Glutamatergic neuron (in vitro differentiated cells): ENCODE data around the gene SIGLEC7. TPM values are rescaled to one million over a fixed set of nuclear protein-coding genes. Genes with fewer than 3 reads are reported as not detected.

Source experiments
- DNase-seq: peaks from one replicate; pipeline ENCODE4 v3.0.0; 2022
- H3K27ac Mint-ChIP-seq: one replicate; pipeline ENCODE4 v1.8.0; 2020; ENCODE audit warnings: mild to moderate bottlenecking, mixed read lengths, inconsistent platforms; ENCODE audit not compliant: unreplicated experiment
- H3K27me3 Mint-ChIP-seq: one replicate; pipeline ENCODE4 v1.8.0; 2020; ENCODE audit warnings: mild to moderate bottlenecking, moderate library complexity, mixed read lengths, inconsistent platforms; ENCODE audit not compliant: unreplicated experiment
- H3K36me3 Mint-ChIP-seq: one replicate; pipeline ENCODE4 v1.8.0; 2020; ENCODE audit warnings: mild to moderate bottlenecking, mixed read lengths, inconsistent platforms; ENCODE audit not compliant: unreplicated experiment
- H3K4me1 Mint-ChIP-seq: one replicate; pipeline ENCODE4 v1.8.0; 2020; ENCODE audit warnings: mild to moderate bottlenecking, low read depth, mixed read lengths, inconsistent platforms; ENCODE audit not compliant: unreplicated experiment
- H3K4me3 Mint-ChIP-seq: one replicate; pipeline ENCODE4 v1.8.0; 2020; ENCODE audit warnings: mild to moderate bottlenecking, mixed read lengths, inconsistent platforms; ENCODE audit not compliant: unreplicated experiment
- H3K9me3 Mint-ChIP-seq: one replicate; pipeline ENCODE4 v1.8.0; 2020; ENCODE audit warnings: mild to moderate bottlenecking, moderate library complexity, mixed read lengths, inconsistent platforms; ENCODE audit not compliant: unreplicated experiment
- total RNA-seq: library from RNA; stranded (reverse); fragmentation: NEBNext Ultra II Directional; extraction: Animal tissue kit (Norgen Biotek cat#: 25700); gene quantifications from one replicate; pipeline ENCODE4 v1.2.1, GENCODE V29; 2021; ENCODE audit not compliant: unreplicated experiment
- TF ChIP-seq, protein P1 (sequence below): fragments of 200-600 bp; sonication (generic); IDR thresholded peaks from one replicate; pipeline ENCODE4 v1.5.0; 2021; ENCODE audit not compliant: partially characterized antibody, unreplicated experiment

The SIGLEC7 gene
- total RNA-seq, 1 donor from 2014 or later = not detected

DNA sequence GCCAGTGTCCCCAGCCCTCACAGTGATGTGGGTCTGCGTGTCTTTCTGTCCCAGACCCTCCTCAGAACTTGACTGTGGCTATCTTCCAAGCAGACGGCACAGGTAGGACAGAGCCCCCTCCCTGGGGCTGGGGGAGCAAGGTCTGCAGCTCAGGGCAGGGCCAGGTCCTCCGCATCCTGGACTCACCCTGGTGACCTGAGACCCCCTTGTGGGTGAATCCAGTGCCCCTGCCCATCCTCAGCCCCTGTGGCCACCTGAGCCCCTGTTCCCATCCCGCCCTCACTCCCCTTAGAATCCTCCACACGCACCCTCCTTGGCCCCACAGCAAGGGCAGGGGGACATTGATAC, 43.7 kb downstream of the SIGLEC7 start:
- Mint-ChIP-seq H3K36me3 (no peaks in the 10 kb centered on the region), H3K4me1 (no peaks in the 10 kb centered on the region), H3K27ac (no peak overlapping the region), H3K9me3 (peaks cover 4% of the 10 kb centered on the region), H3K4me3 (no peak overlapping the region), H3K27me3 (peaks cover 6% of the 10 kb centered on the region)
- DNase-seq = no peak
- TF ChIP-seq, protein P1, sequence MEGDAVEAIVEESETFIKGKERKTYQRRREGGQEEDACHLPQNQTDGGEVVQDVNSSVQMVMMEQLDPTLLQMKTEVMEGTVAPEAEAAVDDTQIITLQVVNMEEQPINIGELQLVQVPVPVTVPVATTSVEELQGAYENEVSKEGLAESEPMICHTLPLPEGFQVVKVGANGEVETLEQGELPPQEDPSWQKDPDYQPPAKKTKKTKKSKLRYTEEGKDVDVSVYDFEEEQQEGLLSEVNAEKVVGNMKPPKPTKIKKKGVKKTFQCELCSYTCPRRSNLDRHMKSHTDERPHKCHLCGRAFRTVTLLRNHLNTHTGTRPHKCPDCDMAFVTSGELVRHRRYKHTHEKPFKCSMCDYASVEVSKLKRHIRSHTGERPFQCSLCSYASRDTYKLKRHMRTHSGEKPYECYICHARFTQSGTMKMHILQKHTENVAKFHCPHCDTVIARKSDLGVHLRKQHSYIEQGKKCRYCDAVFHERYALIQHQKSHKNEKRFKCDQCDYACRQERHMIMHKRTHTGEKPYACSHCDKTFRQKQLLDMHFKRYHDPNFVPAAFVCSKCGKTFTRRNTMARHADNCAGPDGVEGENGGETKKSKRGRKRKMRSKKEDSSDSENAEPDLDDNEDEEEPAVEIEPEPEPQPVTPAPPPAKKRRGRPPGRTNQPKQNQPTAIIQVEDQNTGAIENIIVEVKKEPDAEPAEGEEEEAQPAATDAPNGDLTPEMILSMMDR = no peak

GRCh38 chr19:51186323-51186722, 44.2 kb downstream of the SIGLEC7 start:
- Mint-ChIP-seq H3K27me3 (peaks cover 6% of the 10 kb centered on the region), H3K9me3 (peaks cover 4% of the 10 kb centered on the region), H3K27ac (no peak overlapping the region), H3K4me3 (no peak overlapping the region), H3K36me3 (no peaks in the 10 kb centered on the region), H3K4me1 (no peaks in the 10 kb centered on the region)
- TF ChIP-seq, protein P1 = no peak
- no peak for DNase-seq

- Mint-ChIP-seq H3K9me3 (peaks cover 6% of the 10 kb centered on the region), H3K4me1 (no peaks in the 10 kb centered on the region)
These were observed 45.5 kb downstream of the SIGLEC7 start for GRCh38 chr19:51187395-51188226.

DNA sequence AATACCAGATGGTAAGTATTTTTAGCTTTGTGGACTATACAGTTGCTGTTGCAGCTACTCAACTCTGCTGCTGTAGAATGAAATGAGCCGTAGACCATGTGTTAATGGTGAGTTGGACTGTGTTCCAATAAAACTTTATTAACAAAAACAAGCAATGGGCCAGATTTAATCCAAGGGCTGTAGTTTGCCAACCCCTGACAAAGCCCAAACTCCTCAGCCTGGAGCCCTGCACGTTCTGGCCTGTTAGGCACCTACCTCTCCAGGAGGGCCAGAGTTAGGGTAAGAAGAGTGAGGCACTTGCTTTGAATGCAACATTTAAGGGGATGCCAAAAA, 46.1 kb downstream of the SIGLEC7 start:
- H3K27me3 Mint-ChIP-seq = peaks cover 6% of the 10 kb centered on the region
- no peak overlapping the region for H3K27ac Mint-ChIP-seq
- no peaks in the 10 kb centered on the region for H3K36me3 Mint-ChIP-seq
- TF ChIP-seq, protein P1 = no peak
- H3K4me1 Mint-ChIP-seq = no peaks in the 10 kb centered on the region
- DNase-seq = no peak
- no peak overlapping the region for H3K4me3 Mint-ChIP-seq
- peaks cover 6% of the 10 kb centered on the region for H3K9me3 Mint-ChIP-seq

More at GRCh38 chr19:51187395-51188226, 45.5 kb downstream of the SIGLEC7 start:
- no peak for DNase-seq
- Mint-ChIP-seq H3K27ac (no peak overlapping the region), H3K27me3 (peaks cover 6% of the 10 kb centered on the region), H3K4me3 (no peak overlapping the region), H3K36me3 (no peaks in the 10 kb centered on the region)
- TF ChIP-seq, protein P1 = no peak

GRCh38 chr19:51192689-51193088, 50.6 kb downstream of the SIGLEC7 start:
- no peak overlapping the region for H3K4me3 Mint-ChIP-seq
- H3K9me3 Mint-ChIP-seq = peaks cover 3% of the 10 kb centered on the region
- no peaks in the 10 kb centered on the region for H3K4me1 Mint-ChIP-seq
- H3K36me3 Mint-ChIP-seq = no peaks in the 10 kb centered on the region
- no peaks in the 10 kb centered on the region for H3K27me3 Mint-ChIP-seq
- TF ChIP-seq, protein P1 = no peak
- no peak overlapping the region for H3K27ac Mint-ChIP-seq
- DNase-seq = no peak
